ENCODE measurements around the gene GRM8. TPM values are rescaled to one million over a fixed set of nuclear protein-coding genes. Genes with fewer than 3 reads are reported as not detected.

The GRM8 gene
- total and polyA plus RNA-seq, 7 donors, result 0.08 TPM; not detected in 6

- TF ChIP-seq, protein P1, sequence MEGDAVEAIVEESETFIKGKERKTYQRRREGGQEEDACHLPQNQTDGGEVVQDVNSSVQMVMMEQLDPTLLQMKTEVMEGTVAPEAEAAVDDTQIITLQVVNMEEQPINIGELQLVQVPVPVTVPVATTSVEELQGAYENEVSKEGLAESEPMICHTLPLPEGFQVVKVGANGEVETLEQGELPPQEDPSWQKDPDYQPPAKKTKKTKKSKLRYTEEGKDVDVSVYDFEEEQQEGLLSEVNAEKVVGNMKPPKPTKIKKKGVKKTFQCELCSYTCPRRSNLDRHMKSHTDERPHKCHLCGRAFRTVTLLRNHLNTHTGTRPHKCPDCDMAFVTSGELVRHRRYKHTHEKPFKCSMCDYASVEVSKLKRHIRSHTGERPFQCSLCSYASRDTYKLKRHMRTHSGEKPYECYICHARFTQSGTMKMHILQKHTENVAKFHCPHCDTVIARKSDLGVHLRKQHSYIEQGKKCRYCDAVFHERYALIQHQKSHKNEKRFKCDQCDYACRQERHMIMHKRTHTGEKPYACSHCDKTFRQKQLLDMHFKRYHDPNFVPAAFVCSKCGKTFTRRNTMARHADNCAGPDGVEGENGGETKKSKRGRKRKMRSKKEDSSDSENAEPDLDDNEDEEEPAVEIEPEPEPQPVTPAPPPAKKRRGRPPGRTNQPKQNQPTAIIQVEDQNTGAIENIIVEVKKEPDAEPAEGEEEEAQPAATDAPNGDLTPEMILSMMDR (IDR thresholded peaks at IDR 0.05), result no peak
Observed at GRCh38 chr7:126501617-126502016, 751.1 kb downstream of the GRM8 start.

GRCh38 chr7:126499481-126499880 lies 753.3 kb downstream of the GRM8 start:
- Histone ChIP-seq H3K27ac (no peak overlapping the region), H3K4me3 (no peak overlapping the region), H3K9me3 (no peaks in the 10 kb centered on the region), H3K36me3 (ENCODE audit: insufficient read depth in 1 of 2, low read depth in 1 of 2) (no peaks in the 10 kb centered on the region), H3K4me1 (no peaks in the 10 kb centered on the region), H3K27me3 (ENCODE audit: insufficient read depth in 3 of 3, low read length in 2 of 3) (no peaks in the 10 kb centered on the region)
- intact Hi-C loops (cut with DNase I), result no loop called here
- TF ChIP-seq, protein P1 (IDR thresholded peaks at IDR 0.05), result no peak
- 80 to 89% (median 89%) methylated on average over 5 of the region's 5 CpGs for WGBS, 3 donors
- no peak for DNase-seq
- no peak for ATAC-seq

More at GRCh38 chr7:126501617-126502016, 751.1 kb downstream of the GRM8 start:
- Histone ChIP-seq H3K4me1 (no peaks in the 10 kb centered on the region), H3K36me3 (ENCODE audit: insufficient read depth in 1 of 2, low read depth in 1 of 2) (no peaks in the 10 kb centered on the region), H3K4me3 (no peak overlapping the region), H3K27me3 (ENCODE audit: insufficient read depth in 3 of 3, low read length in 2 of 3) (no peaks in the 10 kb centered on the region), H3K9me3 (no peaks in the 10 kb centered on the region), H3K27ac (no peak overlapping the region)
- no peak for ATAC-seq
- intact Hi-C loops (cut with DNase I), result no loop called here
- WGBS, 3 donors, result 81 to 85% (median 85%) methylated on average over 2 of the region's 2 CpGs
- DNase-seq, result no peak

GRCh38 chr7:126495733-126496132 lies 757.0 kb downstream of the GRM8 start:
- TF ChIP-seq, protein P1 (IDR thresholded peaks at IDR 0.05), result no peak
- intact Hi-C loops (cut with DNase I), result no loop called here
- Histone ChIP-seq H3K4me1 (no peaks in the 10 kb centered on the region), H3K9me3 (no peaks in the 10 kb centered on the region), H3K4me3 (no peak overlapping the region), H3K27ac (no peak overlapping the region), H3K27me3 (ENCODE audit: insufficient read depth in 3 of 3, low read length in 2 of 3) (no peaks in the 10 kb centered on the region), H3K36me3 (ENCODE audit: insufficient read depth in 1 of 2, low read depth in 1 of 2) (no peaks in the 10 kb centered on the region)
- ATAC-seq (no peak), DNase-seq (no peak)
- WGBS, 3 donors, result 72 to 82% (median 81%) methylated on average over 2 of the region's 2 CpGs

GRCh38 chr7:126495001-126495400 lies 757.7 kb downstream of the GRM8 start:
- H3K36me3 ChIP-seq (ENCODE audit: insufficient read depth in 1 of 2, low read depth in 1 of 2), result no peaks in the 10 kb centered on the region
- no peak overlapping the region for H3K27ac ChIP-seq
- WGBS, 3 donors, result 0 to 5% (median 2%) methylated on average over 1 of the region's 1 CpG
- DNase-seq (no peak), ATAC-seq (no peak)
- no peak overlapping the region for H3K4me3 ChIP-seq
- intact Hi-C loops (cut with DNase I), result no loop called here
- TF ChIP-seq, protein P1 (IDR thresholded peaks at IDR 0.05), result no peak
- no peaks in the 10 kb centered on the region for H3K9me3 ChIP-seq
- no peaks in the 10 kb centered on the region for H3K4me1 ChIP-seq
- H3K27me3 ChIP-seq (ENCODE audit: insufficient read depth in 3 of 3, low read length in 2 of 3), result no peaks in the 10 kb centered on the region

DNA sequence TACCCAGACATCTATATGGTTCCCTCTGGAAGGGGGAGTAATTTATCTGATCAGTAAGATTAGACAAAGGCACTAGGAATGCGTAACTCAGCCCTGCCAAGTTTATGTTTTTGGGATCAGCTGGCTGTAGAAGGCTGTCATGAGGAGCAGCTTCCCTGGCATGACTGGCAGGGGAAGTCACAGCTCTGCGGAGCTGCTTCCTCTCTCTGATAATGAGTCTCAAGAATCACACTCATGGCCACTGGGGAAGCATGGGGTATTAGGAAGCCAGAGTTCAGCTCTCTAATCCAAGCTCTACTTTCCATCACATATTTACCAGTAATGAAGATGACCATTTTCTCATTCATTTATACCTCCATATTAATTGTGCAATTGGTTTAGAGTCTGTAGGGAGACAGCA lies 758.9 kb downstream of the GRM8 start:
- TF ChIP-seq, protein P1 (IDR thresholded peaks at IDR 0.05), result no peak
- WGBS, 3 donors, result 54 to 60% (median 60%) methylated on average over 2 of the region's 2 CpGs
- H3K27ac ChIP-seq, result no peak overlapping the region
- DNase-seq (no peak), ATAC-seq (no peak)
- no peak overlapping the region for H3K4me3 ChIP-seq
- H3K9me3 ChIP-seq, result no peaks in the 10 kb centered on the region
- no peaks in the 10 kb centered on the region for H3K36me3 ChIP-seq (ENCODE audit: insufficient read depth in 1 of 2, low read depth in 1 of 2)
- intact Hi-C loops (cut with DNase I), result no loop called here
- H3K4me1 ChIP-seq, result no peaks in the 10 kb centered on the region
- no peaks in the 10 kb centered on the region for H3K27me3 ChIP-seq (ENCODE audit: insufficient read depth in 3 of 3, low read length in 2 of 3)
